ENCODE measurements around the gene HMCES.

- TF ChIP-seq CTCF (IDR thresholded peaks at IDR 0.05): no peak
- TF ChIP-seq POLR2A (IDR thresholded peaks at IDR 0.05): no peak
- peak in 1 of 4 donors; percentile 5 for TF ChIP-seq POLR2AphosphoS5 (IDR thresholded peaks at IDR 0.05)
- TF ChIP-seq EP300 (IDR thresholded peaks at IDR 0.05): no peak
Observed at GRCh38 chr3:129312021-129312639, 33.5 kb downstream of the HMCES start.
